Endodermal cell (in vitro differentiated cells): Measurements from ENCODE around the gene JARID2. TPM values are rescaled to one million over a fixed set of nuclear protein-coding genes. Genes with fewer than 3 reads are reported as not detected.

Experiments used
- DNase-seq: peaks from one replicate; pipeline ENCODE4 v3.0.0-alpha.2; 2017
- H3K27ac ChIP-seq: 2 replicates; pipeline ENCODE4 v1.5.1; 2013; ENCODE audit warnings: mild to moderate bottlenecking, low read depth, low read length, moderate library complexity
- H3K27me3 ChIP-seq: 2 replicates; pipeline ENCODE4 v1.6.1; 2013; ENCODE audit warnings: mild to moderate bottlenecking, low read length, moderate library complexity; ENCODE audit not compliant: insufficient read depth, control insufficient read depth, poor library complexity, severe bottlenecking
- H3K36me3 ChIP-seq: 2 replicates; pipeline ENCODE4 v1.7.0; 2013; ENCODE audit warnings: mild to moderate bottlenecking, low read length, moderate library complexity; ENCODE audit not compliant: control insufficient read depth, insufficient read depth
- H3K4me1 ChIP-seq: one replicate; pipeline ENCODE4 v1.7.0; 2013; ENCODE audit warnings: low read length; ENCODE audit not compliant: control insufficient read depth, insufficient read depth
- H3K4me3 ChIP-seq: 2 replicates; pipeline ENCODE4 v1.5.1; 2013; ENCODE audit warnings: mild to moderate bottlenecking, low read length, moderate library complexity
- H3K9ac ChIP-seq: 2 replicates; pipeline ENCODE4 v1.6.1; 2013; ENCODE audit warnings: mild to moderate bottlenecking, low read length, moderate library complexity; ENCODE audit not compliant: poor library complexity, severe bottlenecking; ENCODE audit errors: extremely low read depth
- H3K9me3 ChIP-seq: 2 replicates; pipeline ENCODE4 v1.6.1; 2013; ENCODE audit warnings: mild to moderate bottlenecking, low read length, moderate library complexity; ENCODE audit not compliant: control insufficient read depth
- H3K27ac Mint-ChIP-seq: 2 replicates; pipeline ENCODE4 v1.8.0; 2020; ENCODE audit warnings: mixed read lengths
- H3K27me3 Mint-ChIP-seq: 2 replicates; pipeline ENCODE4 v1.8.0; 2021; ENCODE audit warnings: mild to moderate bottlenecking, mixed read lengths; ENCODE audit not compliant: insufficient read depth
- H3K36me3 Mint-ChIP-seq: 2 replicates; pipeline ENCODE4 v1.8.0; 2020; ENCODE audit warnings: low read depth, mixed read lengths
- H3K4me1 Mint-ChIP-seq: 2 replicates; pipeline ENCODE4 v1.8.0; 2020; ENCODE audit warnings: mixed read lengths
- H3K4me3 Mint-ChIP-seq: 2 replicates; pipeline ENCODE4 v1.8.0; 2020; ENCODE audit warnings: mild to moderate bottlenecking, moderate library complexity, mixed read lengths
- H3K9me3 Mint-ChIP-seq: 2 replicates; pipeline ENCODE4 v1.8.0; 2020; ENCODE audit warnings: mild to moderate bottlenecking, mixed read lengths
- WGBS, 2 experiments: methylation state at CpG; one replicate each; pipeline versions ENCODE4 v1.1.5 to v1.1.7; 2013; ENCODE audit warnings: missing lambda C conversion rate in 2 of 2, mixed read lengths in 1 of 2; ENCODE audit not compliant: insufficient coverage in 1 of 2, insufficient read length in 1 of 2; 5-methylcytosine and 5-hydroxymethylcytosine counted together
- total RNA-seq, 2 donors: library from RNA; stranded (reverse); fragmentation: NEBNext Ultra II Directional in 1 of 2; extraction: Animal tissue kit (Norgen Biotek cat#: 25700) in 1 of 2; gene quantifications; 2 replicates in 1 of 2; 3 replicates in 1 of 2; pipeline ENCODE4 v1.2.1, GENCODE V29; 2021
- TF ChIP-seq, protein P1 (sequence below): fragments of 200-600 bp; sonication (generic); conservative IDR thresholded peaks from 2 replicates; pipeline ENCODE4 v1.5.0; 2021; ENCODE audit warnings: antibody characterized with exemption, mild to moderate bottlenecking

Gene JARID2
- total RNA-seq, 2 donors from 2014 or later = 42.5 to 77.0 TPM

DNA sequence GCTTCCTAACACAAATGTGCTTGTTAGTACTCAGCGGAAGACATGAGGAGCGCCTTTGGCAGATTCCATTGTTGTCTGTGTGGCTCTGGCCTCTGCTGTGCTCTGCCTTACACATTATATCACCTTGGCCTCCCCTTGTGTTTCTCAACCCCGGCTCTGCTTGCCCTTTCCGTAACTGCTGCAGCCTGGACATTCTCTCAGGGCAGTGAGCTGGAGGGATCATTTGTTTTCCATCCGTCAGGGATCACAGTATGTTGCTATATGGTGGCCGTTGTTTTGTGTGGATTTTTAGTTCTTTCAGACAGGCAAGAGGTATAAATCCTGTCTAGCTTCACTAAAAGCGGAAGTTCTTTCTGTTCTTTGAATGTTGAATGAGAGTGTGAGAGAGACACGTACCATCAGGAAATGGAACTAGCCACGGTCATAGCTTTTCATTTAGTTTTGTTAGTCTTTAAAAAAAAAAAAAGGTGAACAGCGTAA, 175.1 kb downstream of the JARID2 start:
- Histone ChIP-seq H3K9me3 (peaks cover 35% of the 10 kb centered on the region), H3K4me1 (peaks cover 6% of the 10 kb centered on the region), H3K36me3 (peaks cover 39% of the 10 kb centered on the region), H3K27ac (peak overlapping the region; percentile 65), H3K9ac (no peak overlapping the region), H3K4me3 (peak overlapping the region; percentile 1), H3K27me3 (no peaks in the 10 kb centered on the region)
- Mint-ChIP-seq H3K27me3 (no peaks in the 10 kb centered on the region), H3K4me3 (no peak overlapping the region), H3K36me3 (peaks cover 42% of the 10 kb centered on the region), H3K4me1 (peaks cover 36% of the 10 kb centered on the region), H3K27ac (peak overlapping the region; percentile 1), H3K9me3 (peaks cover 37% of the 10 kb centered on the region)
- WGBS, 2 experiments = 75 to 89% methylated on average over 4 to 9 of the region's 10 CpGs
- no peak for DNase-seq
- TF ChIP-seq, protein P1, sequence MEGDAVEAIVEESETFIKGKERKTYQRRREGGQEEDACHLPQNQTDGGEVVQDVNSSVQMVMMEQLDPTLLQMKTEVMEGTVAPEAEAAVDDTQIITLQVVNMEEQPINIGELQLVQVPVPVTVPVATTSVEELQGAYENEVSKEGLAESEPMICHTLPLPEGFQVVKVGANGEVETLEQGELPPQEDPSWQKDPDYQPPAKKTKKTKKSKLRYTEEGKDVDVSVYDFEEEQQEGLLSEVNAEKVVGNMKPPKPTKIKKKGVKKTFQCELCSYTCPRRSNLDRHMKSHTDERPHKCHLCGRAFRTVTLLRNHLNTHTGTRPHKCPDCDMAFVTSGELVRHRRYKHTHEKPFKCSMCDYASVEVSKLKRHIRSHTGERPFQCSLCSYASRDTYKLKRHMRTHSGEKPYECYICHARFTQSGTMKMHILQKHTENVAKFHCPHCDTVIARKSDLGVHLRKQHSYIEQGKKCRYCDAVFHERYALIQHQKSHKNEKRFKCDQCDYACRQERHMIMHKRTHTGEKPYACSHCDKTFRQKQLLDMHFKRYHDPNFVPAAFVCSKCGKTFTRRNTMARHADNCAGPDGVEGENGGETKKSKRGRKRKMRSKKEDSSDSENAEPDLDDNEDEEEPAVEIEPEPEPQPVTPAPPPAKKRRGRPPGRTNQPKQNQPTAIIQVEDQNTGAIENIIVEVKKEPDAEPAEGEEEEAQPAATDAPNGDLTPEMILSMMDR = no peak

DNA sequence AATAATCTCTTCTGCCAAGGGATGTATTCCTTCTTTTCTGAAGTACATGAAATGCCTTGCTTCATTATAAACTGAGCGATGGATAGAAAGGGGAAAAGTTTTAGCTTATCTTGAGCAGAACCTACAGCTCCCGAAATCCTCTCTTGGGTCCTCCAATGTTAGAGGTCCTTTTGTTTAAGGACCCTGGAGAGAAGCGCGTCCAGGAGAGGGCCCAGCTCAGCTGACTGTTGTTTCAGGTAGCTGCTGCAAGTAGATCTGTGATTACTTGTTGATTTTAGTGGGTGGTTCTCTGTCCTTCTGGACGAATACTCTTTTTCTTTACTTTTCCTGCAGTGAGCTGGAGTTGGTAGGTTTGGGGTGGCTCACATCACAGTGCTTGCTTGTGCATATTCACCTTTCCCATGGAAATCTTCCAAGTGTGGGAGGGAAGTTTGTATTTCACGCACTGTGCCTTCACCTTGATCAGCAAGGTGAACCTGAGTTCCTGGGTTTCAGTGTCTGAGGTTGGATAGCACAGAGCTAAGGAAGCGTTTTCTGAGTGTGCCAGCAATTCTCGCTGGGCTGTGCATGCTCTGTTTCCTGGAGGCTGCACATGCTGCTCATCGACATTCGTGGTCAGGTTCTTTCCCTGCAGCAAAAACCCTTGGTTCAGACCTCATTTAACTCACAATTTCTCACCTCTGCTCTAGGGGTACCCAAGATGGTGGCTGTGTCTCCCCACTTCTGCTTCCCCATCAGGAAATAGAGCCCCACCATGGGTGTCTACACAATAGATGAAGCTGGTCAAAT, 176.3 kb downstream of the JARID2 start:
- Histone ChIP-seq H3K4me3 (no peak overlapping the region), H3K9ac (no peak overlapping the region), H3K27ac (no peak overlapping the region), H3K9me3 (peaks cover 29% of the 10 kb centered on the region), H3K4me1 (peaks cover 13% of the 10 kb centered on the region), H3K36me3 (peaks cover 38% of the 10 kb centered on the region), H3K27me3 (no peaks in the 10 kb centered on the region)
- Mint-ChIP-seq H3K4me3 (no peak overlapping the region), H3K27me3 (no peaks in the 10 kb centered on the region), H3K27ac (no peak overlapping the region), H3K9me3 (peaks cover 30% of the 10 kb centered on the region), H3K36me3 (peaks cover 35% of the 10 kb centered on the region), H3K4me1 (peaks cover 48% of the 10 kb centered on the region)
- no peak for DNase-seq
- TF ChIP-seq, protein P1 = no peak
- 90 to 95% methylated on average over 7 to 10 of the region's 10 CpGs for WGBS, 2 experiments

DNA sequence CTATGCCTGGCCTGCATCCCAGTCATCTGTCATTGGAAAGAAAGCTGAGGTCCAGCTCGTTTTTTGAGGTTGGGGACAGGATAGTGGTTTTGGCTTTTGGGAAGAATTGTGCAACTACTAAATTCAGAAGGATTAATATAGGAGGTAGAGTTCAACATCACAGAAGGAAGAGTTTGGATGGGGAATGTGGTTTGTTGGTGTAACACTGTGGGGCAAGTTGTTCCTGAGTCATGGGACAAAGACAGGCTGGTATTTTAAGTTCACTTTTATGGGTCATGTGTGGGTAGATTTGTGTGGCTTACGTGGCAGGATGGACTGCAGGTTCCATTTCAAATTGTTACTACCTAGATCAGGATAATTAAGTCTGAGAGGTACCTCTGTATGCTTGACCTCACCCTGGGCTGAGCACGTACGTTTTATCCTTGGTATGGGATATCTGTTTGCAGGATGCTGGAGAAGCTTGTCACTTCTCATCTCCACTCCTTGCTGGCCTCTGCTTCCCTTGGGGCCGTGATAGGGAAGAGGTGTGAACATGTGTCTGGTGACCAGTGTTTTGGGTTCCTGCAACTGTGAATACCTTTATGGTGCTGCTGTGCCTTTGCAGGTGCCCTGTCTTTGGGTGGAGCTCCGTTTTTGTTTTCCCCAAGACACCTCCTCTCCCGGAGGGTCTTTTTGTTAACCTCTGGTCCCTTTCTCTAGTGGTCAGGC, 177.6 kb downstream of the JARID2 start:
- no peak overlapping the region for H3K27ac ChIP-seq
- Mint-ChIP-seq H3K36me3 (peaks cover 26% of the 10 kb centered on the region), H3K27ac (no peak overlapping the region), H3K27me3 (no peaks in the 10 kb centered on the region), H3K4me1 (peaks cover 55% of the 10 kb centered on the region), H3K9me3 (peaks cover 19% of the 10 kb centered on the region), H3K4me3 (no peak overlapping the region)
- H3K9me3 ChIP-seq = peaks cover 17% of the 10 kb centered on the region
- WGBS, 2 experiments = 90 to 92% methylated on average over 6 to 7 of the region's 7 CpGs
- no peaks in the 10 kb centered on the region for H3K27me3 ChIP-seq
- H3K4me1 ChIP-seq = peaks cover 13% of the 10 kb centered on the region
- DNase-seq = peak; percentile 44
- peaks cover 27% of the 10 kb centered on the region for H3K36me3 ChIP-seq
- no peak overlapping the region for H3K4me3 ChIP-seq
- no peak overlapping the region for H3K9ac ChIP-seq
- TF ChIP-seq, protein P1 = no peak
